ENCODE data around the gene AHCYL2.

DNA sequence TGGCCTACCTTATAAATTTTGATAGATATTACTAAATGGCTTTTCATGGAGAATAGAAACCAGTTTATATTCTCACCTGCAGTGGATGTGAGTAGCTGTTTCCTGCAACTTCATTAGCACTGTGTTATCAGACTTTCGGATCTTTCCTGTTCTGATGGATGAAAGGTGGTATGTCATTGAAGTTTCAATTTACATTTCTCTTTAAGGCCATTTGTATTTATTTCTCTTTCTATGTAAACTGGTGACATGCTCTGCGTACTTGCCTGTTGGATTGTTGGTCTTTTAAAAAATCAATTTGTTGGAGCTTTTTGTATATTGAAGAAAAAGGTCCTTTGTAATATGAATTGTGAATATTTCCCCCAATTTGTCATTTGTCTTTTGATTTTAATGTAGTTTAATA lies 113.6 kb downstream of the AHCYL2 start:
- no peak for TF ChIP-seq POLR2A (IDR thresholded peaks at IDR 0.05)
- TF ChIP-seq POLR2AphosphoS5 (IDR thresholded peaks at IDR 0.05), result no peak
